Tibial nerve (tissue), 4 donors: ENCODE data around the gene TARBP2.
"Not testable (repeated sequence)": the region's sequence is repeated elsewhere in the genome, so short reads cannot be mapped to it uniquely, and the experiment has no call there.

Source experiments
- EP300 ChIP-seq, 2 donors: sonication (generic); formaldehyde crosslinking; IDR thresholded peaks; one replicate each; pipeline ENCODE4 v1.6.1; 2017; ENCODE audit warnings: antibody characterized with exemption in 2 of 2, mild to moderate bottlenecking in 1 of 2
- TF ChIP-seq, protein P1 (sequence below), 5 experiments: fragments of 200-600 bp in 3 of 5; fragments of 450-650 bp in 2 of 5; sonication (generic) in 3 of 5; IDR thresholded peaks; one replicate each; pipeline ENCODE4 v1.5.1; 2016 to 2019; ENCODE audit warnings: antibody characterized with exemption in 5 of 5, mild to moderate bottlenecking in 3 of 5, moderate library complexity in 2 of 5

DNA sequence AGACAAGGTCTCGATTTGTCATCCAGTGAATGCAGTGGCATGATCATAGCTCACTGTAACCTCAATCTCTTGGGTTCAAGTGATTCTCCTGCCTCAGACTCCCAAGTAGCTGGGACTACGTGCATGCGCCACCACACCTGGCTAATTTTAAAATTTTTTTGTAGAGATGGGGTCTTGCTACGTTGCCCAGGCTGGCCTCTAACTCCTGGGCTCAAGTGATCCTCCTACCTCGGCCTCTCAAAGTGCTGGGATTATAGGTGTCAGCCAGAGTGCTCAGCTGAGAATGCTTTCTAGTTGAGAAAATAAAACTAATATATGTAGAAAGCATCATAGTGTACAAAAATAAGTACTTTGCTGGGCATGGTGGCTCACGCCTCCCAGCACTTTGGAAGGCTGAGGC lies 47.3 kb downstream of the TARBP2 start:
- TF ChIP-seq, protein P1, sequence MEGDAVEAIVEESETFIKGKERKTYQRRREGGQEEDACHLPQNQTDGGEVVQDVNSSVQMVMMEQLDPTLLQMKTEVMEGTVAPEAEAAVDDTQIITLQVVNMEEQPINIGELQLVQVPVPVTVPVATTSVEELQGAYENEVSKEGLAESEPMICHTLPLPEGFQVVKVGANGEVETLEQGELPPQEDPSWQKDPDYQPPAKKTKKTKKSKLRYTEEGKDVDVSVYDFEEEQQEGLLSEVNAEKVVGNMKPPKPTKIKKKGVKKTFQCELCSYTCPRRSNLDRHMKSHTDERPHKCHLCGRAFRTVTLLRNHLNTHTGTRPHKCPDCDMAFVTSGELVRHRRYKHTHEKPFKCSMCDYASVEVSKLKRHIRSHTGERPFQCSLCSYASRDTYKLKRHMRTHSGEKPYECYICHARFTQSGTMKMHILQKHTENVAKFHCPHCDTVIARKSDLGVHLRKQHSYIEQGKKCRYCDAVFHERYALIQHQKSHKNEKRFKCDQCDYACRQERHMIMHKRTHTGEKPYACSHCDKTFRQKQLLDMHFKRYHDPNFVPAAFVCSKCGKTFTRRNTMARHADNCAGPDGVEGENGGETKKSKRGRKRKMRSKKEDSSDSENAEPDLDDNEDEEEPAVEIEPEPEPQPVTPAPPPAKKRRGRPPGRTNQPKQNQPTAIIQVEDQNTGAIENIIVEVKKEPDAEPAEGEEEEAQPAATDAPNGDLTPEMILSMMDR (IDR thresholded peaks at IDR 0.05): not testable (repeated sequence)
- TF ChIP-seq EP300 (IDR thresholded peaks at IDR 0.05): not testable (repeated sequence)
